ENCODE data around the gene JOSD2. TPM values are rescaled to one million over a fixed set of nuclear protein-coding genes. Genes with fewer than 3 reads are reported as not detected.

The JOSD2 gene
- total and polyA plus RNA-seq, 2 donors (not counting 3 experiments of a cell fraction or from before 2014, with no cell fraction given) = 37.4 to 62.8 TPM

DNA sequence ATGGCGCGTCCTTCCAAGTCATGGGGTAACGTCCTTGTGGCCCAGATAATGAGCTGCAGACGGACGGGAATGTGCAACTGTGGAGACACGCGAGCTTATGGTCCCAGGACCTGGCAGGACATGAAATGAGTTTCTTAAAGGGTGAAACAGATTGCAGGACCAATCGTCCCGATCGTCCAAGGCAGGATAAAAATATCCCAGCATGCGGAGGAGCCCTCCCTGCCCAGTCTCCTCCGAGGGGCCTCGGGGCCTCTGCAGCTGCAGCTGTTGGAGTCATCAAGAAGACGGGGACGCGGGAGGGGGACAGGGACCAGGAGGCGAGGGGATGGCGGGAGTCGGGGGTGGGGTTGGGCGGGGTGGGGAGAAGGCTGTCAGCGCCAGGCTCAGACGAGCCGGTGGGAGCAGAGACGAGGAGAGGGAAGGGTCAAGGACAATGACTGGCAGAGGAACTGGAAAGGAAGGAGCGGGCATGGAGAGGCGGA, 20.0 kb downstream of the JOSD2 start:
- TF ChIP-seq, protein P1, sequence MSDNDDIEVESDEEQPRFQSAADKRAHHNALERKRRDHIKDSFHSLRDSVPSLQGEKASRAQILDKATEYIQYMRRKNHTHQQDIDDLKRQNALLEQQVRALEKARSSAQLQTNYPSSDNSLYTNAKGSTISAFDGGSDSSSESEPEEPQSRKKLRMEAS (IDR thresholded peaks at IDR 0.05; ENCODE audit: insufficient read depth, insufficient read length) = no peak
- TF ChIP-seq POLR2AphosphoS5 (IDR thresholded peaks at IDR 0.05; ENCODE audit: insufficient read depth, low read depth, low read length) (no peak), MYC (IDR thresholded peaks at IDR 0.05; ENCODE audit: low read depth, low read length) (no peak), POLR2A (IDR thresholded peaks at IDR 0.05; ENCODE audit: low read depth, low read length) (no peak), GATA2 (IDR thresholded peaks at IDR 0.05; ENCODE audit: insufficient read depth, insufficient read length, low read depth, low read length) (no peak)
- TF ChIP-seq, protein P2, sequence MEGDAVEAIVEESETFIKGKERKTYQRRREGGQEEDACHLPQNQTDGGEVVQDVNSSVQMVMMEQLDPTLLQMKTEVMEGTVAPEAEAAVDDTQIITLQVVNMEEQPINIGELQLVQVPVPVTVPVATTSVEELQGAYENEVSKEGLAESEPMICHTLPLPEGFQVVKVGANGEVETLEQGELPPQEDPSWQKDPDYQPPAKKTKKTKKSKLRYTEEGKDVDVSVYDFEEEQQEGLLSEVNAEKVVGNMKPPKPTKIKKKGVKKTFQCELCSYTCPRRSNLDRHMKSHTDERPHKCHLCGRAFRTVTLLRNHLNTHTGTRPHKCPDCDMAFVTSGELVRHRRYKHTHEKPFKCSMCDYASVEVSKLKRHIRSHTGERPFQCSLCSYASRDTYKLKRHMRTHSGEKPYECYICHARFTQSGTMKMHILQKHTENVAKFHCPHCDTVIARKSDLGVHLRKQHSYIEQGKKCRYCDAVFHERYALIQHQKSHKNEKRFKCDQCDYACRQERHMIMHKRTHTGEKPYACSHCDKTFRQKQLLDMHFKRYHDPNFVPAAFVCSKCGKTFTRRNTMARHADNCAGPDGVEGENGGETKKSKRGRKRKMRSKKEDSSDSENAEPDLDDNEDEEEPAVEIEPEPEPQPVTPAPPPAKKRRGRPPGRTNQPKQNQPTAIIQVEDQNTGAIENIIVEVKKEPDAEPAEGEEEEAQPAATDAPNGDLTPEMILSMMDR (IDR thresholded peaks at IDR 0.05; ENCODE audit: extremely low read depth in 1 of 2, insufficient read depth in 1 of 2, low read depth in 1 of 2, low read length in 2 of 2) = no peak
- Histone ChIP-seq H3K4me2 (ENCODE audit: insufficient read depth, low read length) (no peak overlapping the region), H3K27me3 (ENCODE audit: control insufficient read depth in 2 of 2, insufficient read depth in 2 of 2, low read length in 2 of 2) (peaks cover 10 to 12% of the 10 kb centered on the region in 2 experiments), H4K20me1 (replicated peaks; ENCODE audit: control insufficient read depth, extremely low read depth, insufficient read depth, low read length) (no peaks in the 10 kb centered on the region), H3K9ac (replicated peaks; ENCODE audit: extremely low read depth, insufficient read depth, low read length) (no peak overlapping the region), H3K36me3 (ENCODE audit: control insufficient read depth in 2 of 2, extremely low read depth in 1 of 2, insufficient read depth in 2 of 2, low read length in 2 of 2) (no peaks in the 10 kb centered on the region), H3K4me1 (ENCODE audit: control insufficient read depth, extremely low read depth, insufficient read depth, low read length) (no peaks in the 10 kb centered on the region), H3K9me1 (replicated peaks; ENCODE audit: control insufficient read depth, extremely low read depth, insufficient read depth, low read length) (no peaks in the 10 kb centered on the region), H3K27ac (ENCODE audit: insufficient read depth, low read depth, low read length) (no peak overlapping the region), H3K9me3 (replicated peaks; ENCODE audit: control insufficient read depth, insufficient read depth, low read length) (no peaks in the 10 kb centered on the region), H3K4me3 (replicated peaks in 1 of 3; ENCODE audit: insufficient read depth in 1 of 3, low read depth in 1 of 3, low read length in 3 of 3) (no peak overlapping the region), H3K79me2 (ENCODE audit: control insufficient read depth, insufficient read depth, low read length) (no peaks in the 10 kb centered on the region), H2AFZ (ENCODE audit: low read depth, low read length) (no peak overlapping the region)
- no peak for DNase-seq (ENCODE audit: low read depth, low spot score)
- intact Hi-C loops (cut with micrococcal nuclease) (no loop called here), dilution Hi-C loops (cut with MboI; ENCODE audit: extremely low pct_ligation_motif_present, low sequenced_read_pairs) (no loop called here)
- CTCF ChIA-PET = no interaction called here
- FAIRE-seq = no peak
- BruUV-seq (replicated peaks) = no TSS peak
- POLR2A ChIA-PET = no interaction called here

DNA sequence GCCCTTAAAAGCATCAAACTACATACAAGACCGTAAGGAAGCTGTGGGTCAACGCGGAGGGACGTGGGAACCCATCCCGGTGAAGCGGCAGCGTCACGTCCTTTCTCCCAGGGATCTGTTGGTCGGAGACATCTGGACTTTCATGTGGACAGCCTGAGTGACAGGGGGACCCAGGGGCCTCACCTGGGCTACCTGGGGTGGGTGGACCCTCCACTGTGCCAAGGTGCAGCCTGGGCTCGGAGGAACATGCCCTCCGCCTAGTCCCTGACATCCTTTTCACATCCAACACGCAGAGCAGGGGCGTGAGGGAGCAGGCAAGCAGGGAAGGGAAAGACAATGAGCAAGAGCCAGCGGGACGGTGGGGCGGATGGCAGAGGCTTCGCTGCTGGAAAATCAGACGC, 20.6 kb downstream of the JOSD2 start:
- no peak for TF ChIP-seq FOS (IDR thresholded peaks at IDR 0.05; ENCODE audit: borderline replicate concordance, insufficient read depth, low read length)
- no peak for TF ChIP-seq EZH2 (IDR thresholded peaks at IDR 0.05; ENCODE audit: borderline replicate concordance, low read depth, low read length, severe bottlenecking)
- TF ChIP-seq, protein P2 (IDR thresholded peaks at IDR 0.05; ENCODE audit: extremely low read depth in 1 of 2, insufficient read depth in 1 of 2, low read depth in 1 of 2, low read length in 2 of 2) = no peak
- TF ChIP-seq POLR2AphosphoS5 (IDR thresholded peaks at IDR 0.05; ENCODE audit: insufficient read depth, low read depth, low read length) = no peak
- TF ChIP-seq MYC (IDR thresholded peaks at IDR 0.05; ENCODE audit: low read depth, low read length) = no peak
- no peak for TF ChIP-seq JUN (IDR thresholded peaks at IDR 0.05; ENCODE audit: borderline replicate concordance, insufficient read depth, insufficient read length, low read depth)
- TF ChIP-seq POLR2A (IDR thresholded peaks at IDR 0.05; ENCODE audit: low read depth, low read length) = no peak
- TF ChIP-seq, protein P1 (IDR thresholded peaks at IDR 0.05; ENCODE audit: insufficient read depth, insufficient read length) = no peak
- TF ChIP-seq GATA2 (IDR thresholded peaks at IDR 0.05; ENCODE audit: insufficient read depth, insufficient read length, low read depth, low read length) = no peak
- CTCF ChIA-PET = no interaction called here
- POLR2A ChIA-PET = no interaction called here
- Histone ChIP-seq H3K9ac (replicated peaks; ENCODE audit: extremely low read depth, insufficient read depth, low read length) (no peak overlapping the region), H3K9me1 (replicated peaks; ENCODE audit: control insufficient read depth, extremely low read depth, insufficient read depth, low read length) (no peaks in the 10 kb centered on the region), H4K20me1 (replicated peaks; ENCODE audit: control insufficient read depth, extremely low read depth, insufficient read depth, low read length) (no peaks in the 10 kb centered on the region), H3K9me3 (replicated peaks; ENCODE audit: control insufficient read depth, insufficient read depth, low read length) (no peaks in the 10 kb centered on the region), H3K27ac (ENCODE audit: insufficient read depth, low read depth, low read length) (no peak overlapping the region), H3K27me3 (ENCODE audit: control insufficient read depth in 2 of 2, insufficient read depth in 2 of 2, low read length in 2 of 2) (peaks cover 10 to 12% of the 10 kb centered on the region in 2 experiments), H3K36me3 (ENCODE audit: control insufficient read depth in 2 of 2, extremely low read depth in 1 of 2, insufficient read depth in 2 of 2, low read length in 2 of 2) (no peaks in the 10 kb centered on the region), H3K79me2 (ENCODE audit: control insufficient read depth, insufficient read depth, low read length) (no peaks in the 10 kb centered on the region), H2AFZ (ENCODE audit: low read depth, low read length) (no peak overlapping the region), H3K4me1 (ENCODE audit: control insufficient read depth, extremely low read depth, insufficient read depth, low read length) (no peaks in the 10 kb centered on the region), H3K4me2 (ENCODE audit: insufficient read depth, low read length) (no peak overlapping the region), H3K4me3 (replicated peaks in 1 of 3; ENCODE audit: insufficient read depth in 1 of 3, low read depth in 1 of 3, low read length in 3 of 3) (no peak overlapping the region)
- FAIRE-seq = no peak
- intact Hi-C loops (cut with micrococcal nuclease) (no loop called here), dilution Hi-C loops (cut with MboI; ENCODE audit: extremely low pct_ligation_motif_present, low sequenced_read_pairs) (no loop called here)
- DNase-seq (ENCODE audit: low read depth, low spot score) = no peak
- no TSS peak for BruUV-seq (replicated peaks)

Measured in endothelial cell of umbilical vein (primary cell).